LNCaP clone FGC (cell line): ENCODE results near the gene MYO18B.

ENCODE experiments used
- DNase-seq: peaks from one replicate; pipeline ENCODE4 v3.0.0-alpha.2; 2011; ENCODE audit warnings: low read depth
- H3K4me3 ChIP-seq: 2 replicates; pipeline ENCODE4 v1.5.1; 2011; ENCODE audit warnings: mild to moderate bottlenecking, low read depth, low read length, control low read depth
- TF ChIP-seq, protein P1 (sequence below): IDR thresholded peaks from 2 replicates; pipeline ENCODE4 v1.5.1; 2012; ENCODE audit warnings: mild to moderate bottlenecking; ENCODE audit not compliant: control insufficient read depth, insufficient read depth; ENCODE audit errors: extremely low read depth

The MYO18B gene

DNA sequence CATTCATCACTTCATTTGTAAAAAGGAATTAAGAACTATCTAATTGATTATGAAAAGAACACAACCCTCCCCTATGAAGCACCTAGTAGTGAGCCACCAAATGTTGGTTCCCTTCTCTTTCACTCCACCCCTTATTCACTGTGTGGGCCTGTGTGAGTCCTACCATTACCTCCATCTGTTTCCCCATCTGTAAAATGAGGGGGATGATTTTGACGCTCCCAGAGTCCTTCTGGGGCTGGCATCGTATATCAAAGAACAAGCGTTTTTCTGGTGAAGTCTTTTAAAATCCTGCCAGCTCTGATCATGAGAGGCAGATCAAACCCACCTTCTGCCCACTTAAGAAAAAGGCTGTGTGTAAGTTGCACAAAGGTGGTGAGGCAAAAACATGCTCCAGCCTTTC is 330.6 kb downstream of the MYO18B start:
- TF ChIP-seq, protein P1, sequence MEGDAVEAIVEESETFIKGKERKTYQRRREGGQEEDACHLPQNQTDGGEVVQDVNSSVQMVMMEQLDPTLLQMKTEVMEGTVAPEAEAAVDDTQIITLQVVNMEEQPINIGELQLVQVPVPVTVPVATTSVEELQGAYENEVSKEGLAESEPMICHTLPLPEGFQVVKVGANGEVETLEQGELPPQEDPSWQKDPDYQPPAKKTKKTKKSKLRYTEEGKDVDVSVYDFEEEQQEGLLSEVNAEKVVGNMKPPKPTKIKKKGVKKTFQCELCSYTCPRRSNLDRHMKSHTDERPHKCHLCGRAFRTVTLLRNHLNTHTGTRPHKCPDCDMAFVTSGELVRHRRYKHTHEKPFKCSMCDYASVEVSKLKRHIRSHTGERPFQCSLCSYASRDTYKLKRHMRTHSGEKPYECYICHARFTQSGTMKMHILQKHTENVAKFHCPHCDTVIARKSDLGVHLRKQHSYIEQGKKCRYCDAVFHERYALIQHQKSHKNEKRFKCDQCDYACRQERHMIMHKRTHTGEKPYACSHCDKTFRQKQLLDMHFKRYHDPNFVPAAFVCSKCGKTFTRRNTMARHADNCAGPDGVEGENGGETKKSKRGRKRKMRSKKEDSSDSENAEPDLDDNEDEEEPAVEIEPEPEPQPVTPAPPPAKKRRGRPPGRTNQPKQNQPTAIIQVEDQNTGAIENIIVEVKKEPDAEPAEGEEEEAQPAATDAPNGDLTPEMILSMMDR = no peak
- no peak for DNase-seq
- no peak overlapping the region for H3K4me3 ChIP-seq

GRCh38 chr22:26075251-26075650 is 333.3 kb downstream of the MYO18B start:
- no peak for DNase-seq
- no peak overlapping the region for H3K4me3 ChIP-seq
- TF ChIP-seq, protein P1 = no peak

DNA sequence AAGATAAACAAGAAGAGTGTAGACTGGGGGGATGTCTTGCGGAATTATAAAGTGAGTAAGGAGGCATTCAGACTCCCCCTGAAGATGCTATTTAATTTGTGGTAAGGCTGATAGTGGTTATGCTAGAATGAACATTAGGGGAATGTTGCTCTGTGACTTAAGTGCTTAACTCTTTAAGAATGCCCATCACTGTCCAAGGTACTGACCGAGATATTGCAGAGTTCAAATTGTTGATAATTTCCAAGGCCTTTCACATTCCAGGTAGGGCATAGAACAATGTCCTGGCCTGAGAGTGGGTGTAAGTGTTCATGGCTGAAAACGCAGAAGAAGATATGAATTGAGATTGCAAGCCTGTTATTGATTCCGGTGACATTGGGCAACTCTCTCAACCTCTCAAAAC is 337.0 kb downstream of the MYO18B start:
- no peak overlapping the region for H3K4me3 ChIP-seq
- no peak for DNase-seq
- TF ChIP-seq, protein P1 = no peak
